ENCODE data around the gene SMARCB1. TPM values are rescaled to one million over a fixed set of nuclear protein-coding genes. Genes with fewer than 3 reads are reported as not detected.

The SMARCB1 gene
- total RNA-seq, 4 donors from 2014 or later, result 28.8 to 55.6 (median 34.9) TPM

GRCh38 chr22:23831261-23831660 lies 44.5 kb downstream of the SMARCB1 start:
- TF ChIP-seq POLR2A (IDR thresholded peaks at IDR 0.05; ENCODE audit: low read depth) (no peak), EP300 (IDR thresholded peaks at IDR 0.05) (no peak), CTCF (IDR thresholded peaks at IDR 0.05) (no peak)
- Histone ChIP-seq H3K27ac (replicated peaks in 1 of 4) (no peak overlapping the region), H3K4me1 (peaks cover 0 to 57% (median 15%) of the 10 kb centered on the region in 4 donors), H3K27me3 (no peaks in the 10 kb centered on the region), H3K36me3 (peaks cover 41 to 93% (median 73%) of the 10 kb centered on the region in 4 donors), H3K4me3 (no peak overlapping the region), H3K9me3 (no peaks in the 10 kb centered on the region)
- intact Hi-C loops (cut with DNase I), result loop anchor here (5.0 kb wide), 1 partner anchor 34 kb away; no protein-coding TSS in a partner anchor
- DNase-seq (ENCODE audit: extremely low spot score), result no peak
- WGBS, result 85% methylated on average over 7 of the region's 8 CpGs

- Histone ChIP-seq H3K4me3 (no peak overlapping the region), H3K9me3 (no peaks in the 10 kb centered on the region), H3K4me1 (peaks cover 0 to 59% (median 17%) of the 10 kb centered on the region in 4 donors), H3K27me3 (no peaks in the 10 kb centered on the region), H3K36me3 (peaks cover 40 to 88% (median 69%) of the 10 kb centered on the region in 4 donors), H3K27ac (replicated peaks in 1 of 4) (no peak overlapping the region)
- no peak for DNase-seq (ENCODE audit: extremely low spot score)
- intact Hi-C loops (cut with DNase I), result loop anchor here (5.0 kb wide), 1 partner anchor 34 kb away; no protein-coding TSS in a partner anchor
- 81% methylated on average over 8 of the region's 10 CpGs for WGBS
- TF ChIP-seq CTCF (IDR thresholded peaks at IDR 0.05), result no peak
These were observed 45.0 kb downstream of the SMARCB1 start for GRCh38 chr22:23831781-23832180.

GRCh38 chr22:23832226-23833016 lies 45.7 kb downstream of the SMARCB1 start:
- Histone ChIP-seq H3K4me1 (peaks cover 3 to 56% (median 17%) of the 10 kb centered on the region in 4 donors), H3K27ac (replicated peaks in 1 of 4) (no peak overlapping the region), H3K4me3 (no peak overlapping the region), H3K36me3 (peaks cover 33 to 81% (median 63%) of the 10 kb centered on the region in 4 donors), H3K27me3 (no peaks in the 10 kb centered on the region), H3K9me3 (no peaks in the 10 kb centered on the region)
- intact Hi-C loops (cut with DNase I), result loop anchor here (5.0 kb wide), 1 partner anchor 35 kb away; no protein-coding TSS in a partner anchor
- DNase-seq (ENCODE audit: extremely low spot score), result no peak
- WGBS, result 98% methylated on average over 4 of the region's 11 CpGs
- no peak for TF ChIP-seq POLR2A (IDR thresholded peaks at IDR 0.05; ENCODE audit: low read depth)
- TF ChIP-seq POLR2AphosphoS5 (IDR thresholded peaks at IDR 0.05), result no peak
- no peak for TF ChIP-seq CTCF (IDR thresholded peaks at IDR 0.05)
- TF ChIP-seq EP300 (IDR thresholded peaks at IDR 0.05), result no peak

- H3K27me3 ChIP-seq, result no peaks in the 10 kb centered on the region
- no peak overlapping the region for H3K27ac ChIP-seq (replicated peaks in 1 of 4)
- intact Hi-C loops (cut with DNase I), result loop anchor here (5.0 kb wide), 1 partner anchor 36 kb away; no protein-coding TSS in a partner anchor
- H3K9me3 ChIP-seq, result no peaks in the 10 kb centered on the region
- H3K4me3 ChIP-seq, result no peak overlapping the region
- H3K4me1 ChIP-seq, result peaks cover 11 to 57% (median 23%) of the 10 kb centered on the region in 4 donors
- no peak for TF ChIP-seq POLR2AphosphoS5 (IDR thresholded peaks at IDR 0.05)
- TF ChIP-seq EP300 (IDR thresholded peaks at IDR 0.05), result no peak
- no peak for TF ChIP-seq POLR2A (IDR thresholded peaks at IDR 0.05; ENCODE audit: low read depth)
- TF ChIP-seq CTCF (IDR thresholded peaks at IDR 0.05), result no peak
- WGBS, result 93% methylated on average over 12 of the region's 16 CpGs
- peaks cover 26 to 74% (median 56%) of the 10 kb centered on the region in 4 donors for H3K36me3 ChIP-seq
- no peak for DNase-seq (ENCODE audit: extremely low spot score)
These were observed 46.4 kb downstream of the SMARCB1 start for GRCh38 chr22:23833017-23833751.
